HL-60 (cell line): ENCODE results near the gene CROT.

Source experiments
- CTCF ChIP-seq: IDR thresholded peaks from one replicate; pipeline ENCODE4 v1.5.1; 2011; ENCODE audit warnings: low read length, control low read depth, inconsistent platforms; ENCODE audit not compliant: insufficient read depth
- GABPA ChIP-seq: IDR thresholded peaks from 2 replicates; pipeline ENCODE4 v1.6.1; 2012; ENCODE audit warnings: low read depth
- POLR2AphosphoS5 ChIP-seq: IDR thresholded peaks from 2 replicates; pipeline ENCODE4 v1.6.1; 2012; ENCODE audit warnings: low read depth
- REST ChIP-seq: IDR thresholded peaks from 2 replicates; pipeline ENCODE4 v1.6.1; 2012; ENCODE audit warnings: low read depth; ENCODE audit not compliant: insufficient replicate concordance

GRCh38 chr7:87331687-87332252 lies 13.7 kb upstream of the CROT start:
- no peak for TF ChIP-seq POLR2AphosphoS5
- TF ChIP-seq CTCF = no peak
- TF ChIP-seq REST = no peak
- no peak for TF ChIP-seq GABPA
